Hepatocyte (in vitro differentiated cells): ENCODE results near the gene NR2E3. TPM values are rescaled to one million over a fixed set of nuclear protein-coding genes. Genes with fewer than 3 reads are reported as not detected.

Experiments used
- DNase-seq: peaks from one replicate; pipeline ENCODE4 v3.0.0-alpha.2; 2016; ENCODE audit warnings: low spot score
- H2AFZ ChIP-seq: fragments of 200-600 bp; sonication (generic); 2 replicates; pipeline ENCODE4 v1.6.0; 2016; ENCODE audit warnings: antibody characterized with exemption, mild to moderate bottlenecking
- H3K27ac ChIP-seq: fragments of 200-600 bp; sonication (generic); 2 replicates; pipeline ENCODE4 v1.5.1; 2016; ENCODE audit warnings: mild to moderate bottlenecking
- H3K27me3 ChIP-seq: fragments of 200-600 bp; sonication (generic); 2 replicates; pipeline ENCODE4 v1.6.1; 2016
- H3K36me3 ChIP-seq: fragments of 200-600 bp; sonication (generic); replicated peaks from 2 replicates; pipeline ENCODE4 v1.5.1; 2016; ENCODE audit warnings: low read depth; ENCODE audit not compliant: insufficient read depth
- H3K4me1 ChIP-seq: fragments of 200-600 bp; sonication (generic); 2 replicates; pipeline ENCODE4 v1.5.1; 2016; ENCODE audit warnings: mild to moderate bottlenecking, moderate library complexity; ENCODE audit not compliant: insufficient read depth
- H3K4me2 ChIP-seq: fragments of 200-600 bp; sonication (generic); 2 replicates; pipeline ENCODE4 v1.6.0; 2016
- H3K4me3 ChIP-seq: fragments of 200-600 bp; sonication (generic); 2 replicates; pipeline ENCODE4 v1.5.1; 2016; ENCODE audit warnings: mild to moderate bottlenecking
- H3K79me2 ChIP-seq: fragments of 200-600 bp; sonication (generic); 2 replicates; pipeline ENCODE4 v1.6.0; 2017; ENCODE audit warnings: mild to moderate bottlenecking
- H3K9me2 ChIP-seq: fragments of 200-600 bp; sonication (generic); replicated peaks from 2 replicates; pipeline ENCODE4 v1.6.0; 2017; ENCODE audit warnings: mild to moderate bottlenecking; ENCODE audit not compliant: insufficient read depth
- H3K9me3 ChIP-seq: fragments of 200-600 bp; sonication (generic); 2 replicates; pipeline ENCODE4 v1.5.1; 2016; ENCODE audit warnings: low read depth, mild to moderate bottlenecking
- H4K20me1 ChIP-seq: fragments of 200-600 bp; sonication (generic); 2 replicates; pipeline ENCODE4 v1.6.0; 2016; ENCODE audit warnings: mild to moderate bottlenecking; ENCODE audit not compliant: insufficient read depth, poor library complexity, severe bottlenecking
- EZH2 ChIP-seq: fragments of 200-600 bp; sonication (generic); IDR thresholded peaks from 2 replicates; pipeline ENCODE4 v1.6.1; 2016; ENCODE audit warnings: antibody characterized with exemption, mild to moderate bottlenecking, borderline replicate concordance
- EZH2phosphoT487 ChIP-seq: fragments of 200-600 bp; sonication (generic); IDR thresholded peaks from one replicate; pipeline ENCODE4 v1.6.1; 2018; ENCODE audit warnings: antibody characterized with exemption, mild to moderate bottlenecking, low read depth, moderate library complexity; ENCODE audit not compliant: unreplicated experiment, severe bottlenecking
- WGBS: methylation state at CpG from one replicate; pipeline ENCODE4 v1.1.6; 2016; ENCODE audit warnings: low lambda C conversion rate; ENCODE audit errors: missing lambda C conversion rate; 5-methylcytosine and 5-hydroxymethylcytosine counted together
- polyA plus RNA-seq: library from polyadenylated mRNA; unstranded; fragments of >200 nt; fragmentation: Nextera tagmentation; extraction: Ambion mirVana; gene quantifications from 2 replicates; pipeline ENCODE4 v1.2.1, GENCODE V29; 2016
- total RNA-seq: library from RNA; depleted of rRNA; stranded (reverse); fragments of >200 nt; gene quantifications from 2 replicates; pipeline ENCODE4 v1.2.3, GENCODE V29; 2014
- TF ChIP-seq, protein P1 (sequence below): fragments of 200-600 bp; sonication (generic); IDR thresholded peaks from 2 replicates; pipeline ENCODE4 v1.5.1; 2016; ENCODE audit warnings: antibody characterized with exemption, mild to moderate bottlenecking; ENCODE audit not compliant: poor library complexity

The NR2E3 gene
- total and polyA plus RNA-seq, 2 experiments from 2014 or later: 0.40 TPM; not detected in 1

DNA sequence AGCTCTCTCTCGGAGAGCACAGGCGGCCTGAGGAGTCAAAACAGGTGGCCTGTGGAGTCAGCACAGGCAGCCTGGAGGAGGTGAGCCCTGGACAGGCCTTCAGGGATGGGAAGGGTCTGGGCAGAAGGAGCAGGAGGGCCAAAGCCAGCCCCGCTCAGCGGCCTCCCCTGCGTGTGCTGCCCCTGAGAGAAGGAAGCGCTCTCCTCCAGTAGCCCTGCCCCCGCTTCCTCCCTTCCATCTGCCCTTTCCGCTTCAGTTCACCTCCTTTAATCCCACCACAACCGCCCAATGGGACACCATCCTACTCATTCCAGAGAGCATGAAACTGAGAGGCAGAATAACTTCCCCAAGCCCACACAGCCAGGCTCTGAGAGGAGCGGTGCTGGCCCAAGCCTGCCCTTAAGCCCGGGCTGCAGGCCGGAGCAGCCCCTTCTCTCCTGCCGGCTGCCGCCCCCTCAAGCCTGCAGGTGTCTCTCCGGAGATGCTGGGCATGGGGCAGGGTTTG, 3.2 kb upstream of the NR2E3 start:
- WGBS: 73% methylated on average over 15 of the region's 15 CpGs

DNA sequence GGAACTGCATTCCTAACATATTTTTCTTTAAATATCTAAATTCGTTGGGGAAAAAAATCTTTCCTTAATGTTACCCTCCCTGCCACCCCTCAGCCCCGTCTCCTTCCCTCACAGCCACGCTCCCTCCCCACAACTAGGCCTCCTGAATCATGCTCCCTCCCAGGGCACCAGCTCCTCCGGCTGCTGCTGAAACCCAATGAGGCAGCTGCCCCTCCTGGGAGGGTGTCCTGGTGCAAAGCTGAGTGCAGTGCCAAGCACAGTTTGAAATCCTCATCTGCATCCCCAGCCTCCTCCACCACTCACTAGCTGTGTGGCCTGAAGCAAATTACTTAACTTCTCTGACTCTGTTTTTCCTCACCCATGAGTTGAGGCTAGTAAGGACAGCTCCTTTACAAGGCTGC, 2.7 kb upstream of the NR2E3 start:
- no peak overlapping the region for H3K4me3 ChIP-seq
- H3K9me2 ChIP-seq: no peaks in the 10 kb centered on the region
- no peak for DNase-seq
- no peak overlapping the region for H3K4me2 ChIP-seq
- no peaks in the 10 kb centered on the region for H3K36me3 ChIP-seq
- H3K9me3 ChIP-seq: no peaks in the 10 kb centered on the region
- H3K4me1 ChIP-seq: peaks cover 6% of the 10 kb centered on the region
- WGBS: 35% methylated on average over 4 of the region's 4 CpGs
- H3K27ac ChIP-seq: no peak overlapping the region
- no peaks in the 10 kb centered on the region for H4K20me1 ChIP-seq
- H3K27me3 ChIP-seq: no peaks in the 10 kb centered on the region
- no peaks in the 10 kb centered on the region for H3K79me2 ChIP-seq
- no peak overlapping the region for H2AFZ ChIP-seq
- TF ChIP-seq EZH2: no peak
- TF ChIP-seq EZH2phosphoT487: no peak
- TF ChIP-seq, protein P1, sequence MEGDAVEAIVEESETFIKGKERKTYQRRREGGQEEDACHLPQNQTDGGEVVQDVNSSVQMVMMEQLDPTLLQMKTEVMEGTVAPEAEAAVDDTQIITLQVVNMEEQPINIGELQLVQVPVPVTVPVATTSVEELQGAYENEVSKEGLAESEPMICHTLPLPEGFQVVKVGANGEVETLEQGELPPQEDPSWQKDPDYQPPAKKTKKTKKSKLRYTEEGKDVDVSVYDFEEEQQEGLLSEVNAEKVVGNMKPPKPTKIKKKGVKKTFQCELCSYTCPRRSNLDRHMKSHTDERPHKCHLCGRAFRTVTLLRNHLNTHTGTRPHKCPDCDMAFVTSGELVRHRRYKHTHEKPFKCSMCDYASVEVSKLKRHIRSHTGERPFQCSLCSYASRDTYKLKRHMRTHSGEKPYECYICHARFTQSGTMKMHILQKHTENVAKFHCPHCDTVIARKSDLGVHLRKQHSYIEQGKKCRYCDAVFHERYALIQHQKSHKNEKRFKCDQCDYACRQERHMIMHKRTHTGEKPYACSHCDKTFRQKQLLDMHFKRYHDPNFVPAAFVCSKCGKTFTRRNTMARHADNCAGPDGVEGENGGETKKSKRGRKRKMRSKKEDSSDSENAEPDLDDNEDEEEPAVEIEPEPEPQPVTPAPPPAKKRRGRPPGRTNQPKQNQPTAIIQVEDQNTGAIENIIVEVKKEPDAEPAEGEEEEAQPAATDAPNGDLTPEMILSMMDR: no peak

More for the DNA sequence above, 3.2 kb upstream of the NR2E3 start:
- Histone ChIP-seq H3K4me3 (no peak overlapping the region), H3K36me3 (no peaks in the 10 kb centered on the region), H3K27me3 (no peaks in the 10 kb centered on the region), H3K4me2 (no peak overlapping the region), H3K27ac (no peak overlapping the region), H3K9me2 (no peaks in the 10 kb centered on the region), H4K20me1 (no peaks in the 10 kb centered on the region), H3K4me1 (peaks cover 6% of the 10 kb centered on the region), H2AFZ (no peak overlapping the region), H3K79me2 (no peaks in the 10 kb centered on the region), H3K9me3 (no peaks in the 10 kb centered on the region)
- no peak for DNase-seq
- TF ChIP-seq EZH2phosphoT487 (no peak), EZH2 (no peak)
- TF ChIP-seq, protein P1: no peak

DNA sequence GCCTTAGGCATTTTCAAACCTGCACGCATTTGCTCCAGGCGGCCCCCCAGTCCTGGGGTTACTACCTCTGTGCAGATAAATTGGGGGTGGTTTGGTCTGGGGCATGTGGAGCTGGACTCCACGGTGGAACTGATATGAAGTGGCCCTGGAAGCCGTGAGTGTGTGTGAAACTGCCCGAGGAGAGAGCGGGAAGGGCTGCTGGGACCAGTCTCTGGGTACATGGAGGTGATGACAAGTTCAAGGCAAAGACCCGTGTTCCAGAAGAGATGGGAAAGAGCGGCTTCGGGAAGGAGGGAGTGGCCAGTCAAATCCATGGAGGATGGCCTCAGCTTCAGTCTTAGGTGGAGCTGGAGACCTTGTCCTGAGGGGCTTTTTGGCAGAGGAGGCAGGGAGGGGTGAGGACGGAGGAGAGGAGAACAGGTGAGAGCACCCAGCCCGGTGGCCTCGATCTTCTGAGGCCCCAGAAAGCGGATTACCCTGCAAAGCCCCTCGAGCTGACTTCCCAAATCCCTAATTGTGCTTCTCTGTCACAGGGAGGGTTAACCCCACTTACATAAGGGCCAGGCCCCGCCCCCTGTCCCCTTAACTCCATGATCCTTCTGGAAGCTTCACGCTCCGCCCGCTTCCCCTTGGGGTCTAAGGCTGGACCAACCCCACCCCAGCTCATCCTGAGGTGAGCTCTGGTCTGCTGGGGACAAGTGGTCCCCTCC, 1.9 kb upstream of the NR2E3 start:
- no peaks in the 10 kb centered on the region for H4K20me1 ChIP-seq
- TF ChIP-seq, protein P1: no peak
- TF ChIP-seq EZH2phosphoT487: no peak
- TF ChIP-seq EZH2: no peak
- H3K4me2 ChIP-seq: no peak overlapping the region
- H3K4me3 ChIP-seq: no peak overlapping the region
- no peak overlapping the region for H3K27ac ChIP-seq
- H3K9me3 ChIP-seq: no peaks in the 10 kb centered on the region
- no peaks in the 10 kb centered on the region for H3K79me2 ChIP-seq
- no peaks in the 10 kb centered on the region for H3K36me3 ChIP-seq
- no peaks in the 10 kb centered on the region for H3K27me3 ChIP-seq
- 83% methylated on average over 18 of the region's 18 CpGs for WGBS
- no peak for DNase-seq
- no peaks in the 10 kb centered on the region for H3K9me2 ChIP-seq
- H2AFZ ChIP-seq: no peak overlapping the region
- H3K4me1 ChIP-seq: peaks cover 6% of the 10 kb centered on the region
